ENCODE data around the gene LRG1. TPM values are rescaled to one million over a fixed set of nuclear protein-coding genes. Genes with fewer than 3 reads are reported as not detected.

Gene LRG1
- total RNA-seq, 2 donors from 2014 or later = 2.5 to 3.6 TPM

DNA sequence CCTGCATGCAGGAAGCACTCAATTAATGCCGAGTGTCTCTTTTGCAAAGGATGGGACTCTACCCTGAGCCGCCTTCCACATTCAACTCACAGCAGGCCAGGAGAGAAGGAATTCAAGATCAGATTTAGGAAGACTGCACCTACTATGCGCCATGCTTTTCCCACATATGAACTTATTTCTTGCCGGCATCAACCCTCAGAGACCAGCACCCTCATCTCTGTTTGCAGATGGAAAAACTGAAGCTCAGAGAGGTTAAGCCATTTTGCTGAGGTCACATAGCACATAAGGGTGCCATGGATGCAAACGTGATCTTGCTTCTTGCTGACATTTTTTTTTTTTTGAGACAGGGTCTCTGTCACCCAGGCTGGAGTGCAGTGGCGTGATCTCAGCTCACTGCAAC is 33.8 kb upstream of the LRG1 start:
- TF ChIP-seq POLR2A (IDR thresholded peaks at IDR 0.05) (no peak), POLR2AphosphoS5 (IDR thresholded peaks at IDR 0.05) (no peak)
- TF ChIP-seq, protein P1, sequence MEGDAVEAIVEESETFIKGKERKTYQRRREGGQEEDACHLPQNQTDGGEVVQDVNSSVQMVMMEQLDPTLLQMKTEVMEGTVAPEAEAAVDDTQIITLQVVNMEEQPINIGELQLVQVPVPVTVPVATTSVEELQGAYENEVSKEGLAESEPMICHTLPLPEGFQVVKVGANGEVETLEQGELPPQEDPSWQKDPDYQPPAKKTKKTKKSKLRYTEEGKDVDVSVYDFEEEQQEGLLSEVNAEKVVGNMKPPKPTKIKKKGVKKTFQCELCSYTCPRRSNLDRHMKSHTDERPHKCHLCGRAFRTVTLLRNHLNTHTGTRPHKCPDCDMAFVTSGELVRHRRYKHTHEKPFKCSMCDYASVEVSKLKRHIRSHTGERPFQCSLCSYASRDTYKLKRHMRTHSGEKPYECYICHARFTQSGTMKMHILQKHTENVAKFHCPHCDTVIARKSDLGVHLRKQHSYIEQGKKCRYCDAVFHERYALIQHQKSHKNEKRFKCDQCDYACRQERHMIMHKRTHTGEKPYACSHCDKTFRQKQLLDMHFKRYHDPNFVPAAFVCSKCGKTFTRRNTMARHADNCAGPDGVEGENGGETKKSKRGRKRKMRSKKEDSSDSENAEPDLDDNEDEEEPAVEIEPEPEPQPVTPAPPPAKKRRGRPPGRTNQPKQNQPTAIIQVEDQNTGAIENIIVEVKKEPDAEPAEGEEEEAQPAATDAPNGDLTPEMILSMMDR (IDR thresholded peaks at IDR 0.05) = no peak

DNA sequence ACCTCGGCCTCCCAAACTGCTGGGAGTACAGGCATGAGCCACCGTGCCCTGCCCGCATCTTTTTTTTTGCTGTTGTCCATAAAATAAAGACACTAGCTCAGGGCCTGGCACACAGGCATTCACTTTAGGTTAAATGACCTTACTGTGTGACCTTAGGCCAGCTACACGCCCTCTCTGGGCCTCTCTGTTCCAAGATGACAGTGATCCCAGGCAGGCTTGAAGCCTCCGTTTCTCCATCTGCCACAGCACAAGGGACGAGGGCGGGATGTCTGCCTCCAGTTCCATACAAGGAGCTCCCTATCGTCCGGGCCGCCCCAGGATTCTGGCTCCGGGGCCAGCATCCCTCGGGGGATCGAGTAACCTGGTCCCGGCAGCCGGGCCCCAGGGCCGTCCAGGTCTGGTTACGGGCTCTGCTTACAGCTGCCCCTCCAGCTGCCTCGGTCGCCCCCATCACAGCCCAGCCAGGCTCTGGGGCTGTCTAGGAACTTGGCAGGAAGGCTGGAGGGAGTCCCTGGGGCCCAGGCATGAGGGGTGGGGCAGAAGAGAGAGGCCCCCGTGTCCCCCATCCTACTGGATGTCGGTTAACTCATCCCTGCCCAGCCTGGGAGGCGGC is 31.6 kb upstream of the LRG1 start:
- intact Hi-C loops (cut with DNase I) = no loop called here

More for the DNA sequence above, 33.8 kb upstream of the LRG1 start:
- no peak for DNase-seq (ENCODE audit: low spot score)
- intact Hi-C loops (cut with DNase I) = no loop called here
- peaks cover 1% of the 10 kb centered on the region for H3K27me3 ChIP-seq (replicated peaks; ENCODE audit: insufficient read depth)
- no peak overlapping the region for H3K27ac ChIP-seq
- no peak overlapping the region for H3K4me3 ChIP-seq
- H3K36me3 ChIP-seq = no peaks in the 10 kb centered on the region
- WGBS = 86% methylated on average over 6 of the region's 6 CpGs
- no peaks in the 10 kb centered on the region for H3K9me3 ChIP-seq
- H3K4me1 ChIP-seq (replicated peaks) = no peaks in the 10 kb centered on the region

DNA sequence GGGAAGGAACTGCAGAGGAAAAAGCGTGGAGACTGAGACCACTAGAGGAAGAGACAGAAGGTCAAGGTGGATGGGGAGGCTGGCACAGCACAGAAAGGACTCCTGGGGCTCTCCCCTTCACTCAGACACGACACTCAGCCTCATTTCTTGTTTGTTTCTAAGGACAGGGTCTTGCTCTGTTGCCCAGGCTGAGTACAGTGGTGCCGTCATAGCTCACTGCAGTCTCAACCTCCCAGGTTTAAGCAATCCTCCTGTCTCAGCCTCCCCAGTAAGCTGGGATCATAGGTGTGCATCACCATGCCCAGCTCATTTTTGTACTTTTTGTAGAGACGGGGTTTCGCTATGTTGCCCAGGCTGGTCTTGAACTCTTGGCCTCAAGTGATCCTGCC is 31.1 kb upstream of the LRG1 start:
- intact Hi-C loops (cut with DNase I) = no loop called here
- TF ChIP-seq POLR2A (IDR thresholded peaks at IDR 0.05) (no peak), POLR2AphosphoS5 (IDR thresholded peaks at IDR 0.05) (no peak)
- TF ChIP-seq, protein P1 (IDR thresholded peaks at IDR 0.05) = no peak

More for the DNA sequence above, 31.6 kb upstream of the LRG1 start:
- no peak overlapping the region for H3K27ac ChIP-seq
- no peak overlapping the region for H3K4me3 ChIP-seq
- no peaks in the 10 kb centered on the region for H3K4me1 ChIP-seq (replicated peaks)
- no peaks in the 10 kb centered on the region for H3K9me3 ChIP-seq
- no peak for DNase-seq (ENCODE audit: low spot score)
- no peaks in the 10 kb centered on the region for H3K36me3 ChIP-seq
- peaks cover 1% of the 10 kb centered on the region for H3K27me3 ChIP-seq (replicated peaks; ENCODE audit: insufficient read depth)
- TF ChIP-seq POLR2A (IDR thresholded peaks at IDR 0.05) (no peak), POLR2AphosphoS5 (IDR thresholded peaks at IDR 0.05) (no peak)
- TF ChIP-seq, protein P1 (IDR thresholded peaks at IDR 0.05) = no peak
- 56% methylated on average over 22 of the region's 22 CpGs for WGBS

DNA sequence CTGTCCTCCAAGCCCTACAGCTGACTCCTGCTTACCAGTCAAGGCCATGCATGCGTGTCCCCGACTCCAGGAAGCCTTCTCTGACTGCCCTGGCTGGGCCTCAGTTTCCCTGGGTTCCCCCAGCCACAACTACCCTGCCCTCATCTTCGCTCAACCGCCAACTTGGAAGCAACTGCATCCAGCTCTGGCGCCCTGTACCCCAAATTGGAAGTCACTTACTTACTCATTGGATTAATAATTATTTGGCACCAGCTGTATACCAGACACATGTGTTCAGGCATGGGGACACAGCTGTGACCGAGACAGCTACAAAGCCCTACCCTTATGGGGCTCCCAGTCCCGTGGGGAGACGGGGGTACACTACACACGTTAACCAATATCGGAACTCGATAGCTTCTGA is 30.6 kb upstream of the LRG1 start:
- Histone ChIP-seq H3K9me3 (no peaks in the 10 kb centered on the region), H3K36me3 (no peaks in the 10 kb centered on the region), H3K4me3 (no peak overlapping the region), H3K27me3 (replicated peaks; ENCODE audit: insufficient read depth) (peaks cover 1% of the 10 kb centered on the region), H3K27ac (no peak overlapping the region), H3K4me1 (replicated peaks) (no peaks in the 10 kb centered on the region)
- no peak for DNase-seq (ENCODE audit: low spot score)
- intact Hi-C loops (cut with DNase I) = no loop called here
- WGBS = 87% methylated on average over 11 of the region's 11 CpGs
- TF ChIP-seq, protein P1 (IDR thresholded peaks at IDR 0.05) = no peak
- TF ChIP-seq POLR2A (IDR thresholded peaks at IDR 0.05) (no peak), POLR2AphosphoS5 (IDR thresholded peaks at IDR 0.05) (no peak)

More for the DNA sequence above, 31.1 kb upstream of the LRG1 start:
- peaks cover 1% of the 10 kb centered on the region for H3K27me3 ChIP-seq (replicated peaks; ENCODE audit: insufficient read depth)
- WGBS = 90% methylated on average over 5 of the region's 5 CpGs
- no peaks in the 10 kb centered on the region for H3K4me1 ChIP-seq (replicated peaks)
- H3K4me3 ChIP-seq = no peak overlapping the region
- H3K36me3 ChIP-seq = no peaks in the 10 kb centered on the region
- no peaks in the 10 kb centered on the region for H3K9me3 ChIP-seq
- no peak overlapping the region for H3K27ac ChIP-seq
- DNase-seq (ENCODE audit: low spot score) = no peak

DNA sequence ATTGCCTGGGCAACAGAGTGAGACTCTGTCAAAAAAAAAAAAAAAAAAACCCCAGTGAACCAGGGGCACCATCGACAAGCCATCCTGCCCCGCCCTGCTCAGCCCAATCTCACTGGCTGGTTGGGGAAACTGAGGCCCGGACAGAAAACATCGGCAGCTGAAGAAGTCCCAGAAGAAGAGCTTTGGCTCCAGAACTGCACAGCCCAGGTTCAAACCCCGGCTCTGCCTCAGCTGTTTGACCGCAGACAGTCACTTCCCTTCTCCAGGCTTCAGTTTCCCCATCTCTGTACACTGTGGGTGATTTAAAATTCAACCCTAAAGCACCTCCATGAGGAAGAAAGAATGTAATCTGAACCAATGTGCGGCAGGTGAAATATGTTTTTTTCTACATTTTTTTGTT is 29.1 kb upstream of the LRG1 start:
- intact Hi-C loops (cut with DNase I) = no loop called here
- DNase-seq (ENCODE audit: low spot score) = no peak
- Histone ChIP-seq H3K27ac (no peak overlapping the region), H3K36me3 (no peaks in the 10 kb centered on the region), H3K9me3 (no peaks in the 10 kb centered on the region), H3K4me1 (replicated peaks) (no peaks in the 10 kb centered on the region), H3K27me3 (replicated peaks; ENCODE audit: insufficient read depth) (no peaks in the 10 kb centered on the region), H3K4me3 (no peak overlapping the region)
- 86% methylated on average over 7 of the region's 7 CpGs for WGBS
- TF ChIP-seq POLR2A (IDR thresholded peaks at IDR 0.05) = no peak
